ENCODE measurements around the gene APOB. TPM values are rescaled to one million over a fixed set of nuclear protein-coding genes. Genes with fewer than 3 reads are reported as not detected.

Gene APOB
- total and polyA plus RNA-seq, 2 of the 13 experiments (the other 11 are each of a cell fraction or from before 2014, with no cell fraction given) = 1,569 to 2,515 TPM

DNA sequence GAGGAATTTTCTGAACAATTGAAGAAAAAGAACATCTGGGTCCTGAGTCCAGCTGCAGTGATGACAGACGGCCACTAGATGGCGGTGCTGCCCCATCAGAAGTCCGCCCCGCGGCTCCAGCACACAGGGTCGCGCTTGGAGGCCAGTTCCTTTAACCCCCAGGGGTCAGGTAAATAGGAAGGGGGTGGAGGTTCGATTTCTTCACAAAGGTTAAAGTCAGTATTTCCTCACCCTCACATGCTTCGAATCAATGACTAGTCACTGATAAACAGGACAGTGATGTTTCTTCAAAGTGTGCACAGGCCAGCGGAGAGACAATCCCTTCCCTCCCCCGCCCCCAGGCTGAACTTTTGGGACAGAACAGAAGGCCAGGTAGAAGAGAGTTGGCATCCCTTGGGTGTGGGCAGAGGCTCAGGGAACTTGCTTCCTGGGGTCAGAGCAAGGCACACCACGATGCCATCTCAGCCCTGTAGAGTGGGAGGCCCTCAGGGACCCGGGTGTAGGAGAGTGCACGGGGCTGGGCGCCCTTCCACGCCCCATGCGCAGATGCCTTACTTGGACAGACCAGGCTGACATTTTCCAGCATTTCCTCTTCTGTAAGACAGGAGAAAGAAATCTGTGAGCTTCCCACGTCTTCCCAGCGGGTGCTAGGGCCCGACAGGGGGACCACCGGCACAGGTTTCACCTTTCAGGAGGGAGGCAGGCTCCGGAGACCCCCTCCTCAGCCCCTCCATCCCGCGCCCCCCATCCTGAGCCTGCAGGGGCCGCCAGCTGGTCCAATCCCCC lies 722 bp downstream of the APOB start:
- FAIRE-seq = peak; percentile 69
- CTCF ChIA-PET (ENCODE audit: low intra/inter-chr PET ratio, low total read pairs) = interaction anchor here (0.6 to 4.7 kb wide), 5 partner anchors 13 to 122 kb away, joined by 4 to 92 read pairs (median 13); no protein-coding TSS in a partner anchor
- intact Hi-C loops (cut with micrococcal nuclease; ENCODE audit: unreplicated experiment) = loop anchor here (1.0 kb wide), 3 partner anchors 75 to 274 kb away; no protein-coding TSS in a partner anchor
- peak; percentile 83; the same call in 1 of the 2 replicates for TF ChIP-seq MEF2D (CRISPR knock-in tag; IDR thresholded peaks at IDR 0.05)
- TF ChIP-seq MED13 (CRISPR knock-in tag; IDR thresholded peaks at IDR 0.05) = peak; percentile 99
- 0 out of 2 replicates have a peak, but pooled peaks have one; percentile 30 for TF ChIP-seq ZNF343 (CRISPR knock-in tag; IDR thresholded peaks at IDR 0.05)
- no peak for TF ChIP-seq TEAD2 (CRISPR knock-in tag; IDR thresholded peaks at IDR 0.05)
- peak; percentile 68 for TF ChIP-seq GTF2F1 (IDR thresholded peaks at IDR 0.05; ENCODE audit: low read length)
- TF ChIP-seq, protein P1, sequence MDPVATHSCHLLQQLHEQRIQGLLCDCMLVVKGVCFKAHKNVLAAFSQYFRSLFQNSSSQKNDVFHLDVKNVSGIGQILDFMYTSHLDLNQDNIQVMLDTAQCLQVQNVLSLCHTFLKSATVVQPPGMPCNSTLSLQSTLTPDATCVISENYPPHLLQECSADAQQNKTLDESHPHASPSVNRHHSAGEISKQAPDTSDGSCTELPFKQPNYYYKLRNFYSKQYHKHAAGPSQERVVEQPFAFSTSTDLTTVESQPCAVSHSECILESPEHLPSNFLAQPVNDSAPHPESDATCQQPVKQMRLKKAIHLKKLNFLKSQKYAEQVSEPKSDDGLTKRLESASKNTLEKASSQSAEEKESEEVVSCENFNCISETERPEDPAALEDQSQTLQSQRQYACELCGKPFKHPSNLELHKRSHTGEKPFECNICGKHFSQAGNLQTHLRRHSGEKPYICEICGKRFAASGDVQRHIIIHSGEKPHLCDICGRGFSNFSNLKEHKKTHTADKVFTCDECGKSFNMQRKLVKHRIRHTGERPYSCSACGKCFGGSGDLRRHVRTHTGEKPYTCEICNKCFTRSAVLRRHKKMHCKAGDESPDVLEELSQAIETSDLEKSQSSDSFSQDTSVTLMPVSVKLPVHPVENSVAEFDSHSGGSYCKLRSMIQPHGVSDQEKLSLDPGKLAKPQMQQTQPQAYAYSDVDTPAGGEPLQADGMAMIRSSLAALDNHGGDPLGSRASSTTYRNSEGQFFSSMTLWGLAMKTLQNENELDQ (CRISPR knock-in tag; IDR thresholded peaks at IDR 0.05; ENCODE audit: borderline replicate concordance) = no peak
- TF ChIP-seq, protein P2, sequence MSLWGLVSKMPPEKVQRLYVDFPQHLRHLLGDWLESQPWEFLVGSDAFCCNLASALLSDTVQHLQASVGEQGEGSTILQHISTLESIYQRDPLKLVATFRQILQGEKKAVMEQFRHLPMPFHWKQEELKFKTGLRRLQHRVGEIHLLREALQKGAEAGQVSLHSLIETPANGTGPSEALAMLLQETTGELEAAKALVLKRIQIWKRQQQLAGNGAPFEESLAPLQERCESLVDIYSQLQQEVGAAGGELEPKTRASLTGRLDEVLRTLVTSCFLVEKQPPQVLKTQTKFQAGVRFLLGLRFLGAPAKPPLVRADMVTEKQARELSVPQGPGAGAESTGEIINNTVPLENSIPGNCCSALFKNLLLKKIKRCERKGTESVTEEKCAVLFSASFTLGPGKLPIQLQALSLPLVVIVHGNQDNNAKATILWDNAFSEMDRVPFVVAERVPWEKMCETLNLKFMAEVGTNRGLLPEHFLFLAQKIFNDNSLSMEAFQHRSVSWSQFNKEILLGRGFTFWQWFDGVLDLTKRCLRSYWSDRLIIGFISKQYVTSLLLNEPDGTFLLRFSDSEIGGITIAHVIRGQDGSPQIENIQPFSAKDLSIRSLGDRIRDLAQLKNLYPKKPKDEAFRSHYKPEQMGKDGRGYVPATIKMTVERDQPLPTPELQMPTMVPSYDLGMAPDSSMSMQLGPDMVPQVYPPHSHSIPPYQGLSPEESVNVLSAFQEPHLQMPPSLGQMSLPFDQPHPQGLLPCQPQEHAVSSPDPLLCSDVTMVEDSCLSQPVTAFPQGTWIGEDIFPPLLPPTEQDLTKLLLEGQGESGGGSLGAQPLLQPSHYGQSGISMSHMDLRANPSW (CRISPR knock-in tag; IDR thresholded peaks at IDR 0.05; ENCODE audit: borderline replicate concordance) = peak; percentile 99
- peak; percentile 95 for TF ChIP-seq ARID2 (CRISPR knock-in tag; IDR thresholded peaks at IDR 0.05; ENCODE audit: borderline replicate concordance)
- 0 out of 2 replicates have a peak, but pooled peaks have one; percentile 84 for TF ChIP-seq ZNF296 (CRISPR knock-in tag; conservative IDR thresholded peaks at IDR 0.05)
- TF ChIP-seq KLF12 (CRISPR knock-in tag; IDR thresholded peaks at IDR 0.05; ENCODE audit: borderline replicate concordance) = no peak
- no peak; the same call in 1 of the 2 replicates for TF ChIP-seq ZNF558 (CRISPR knock-in tag; IDR thresholded peaks at IDR 0.05; ENCODE audit: borderline replicate concordance)
- no peak for TF ChIP-seq ZNF713 (CRISPR knock-in tag; IDR thresholded peaks at IDR 0.05)
- TF ChIP-seq TOE1 (CRISPR knock-in tag; IDR thresholded peaks at IDR 0.05) = peak; percentile 85
- TF ChIP-seq MIER2 (CRISPR knock-in tag; IDR thresholded peaks at IDR 0.05) = peak; percentile 87; the same call in 1 of the 2 replicates
- TF ChIP-seq ZNF546 (CRISPR knock-in tag; conservative IDR thresholded peaks at IDR 0.05) = peak; percentile 50; the same call in 1 of the 2 replicates
- TF ChIP-seq PITX1 (CRISPR knock-in tag; IDR thresholded peaks at IDR 0.05) = peak; percentile 98
- TF ChIP-seq WIZ (CRISPR knock-in tag; IDR thresholded peaks at IDR 0.05) = peak; percentile 83
- peak; percentile 80; the same call in 1 of the 2 replicates for TF ChIP-seq DNMT1 (CRISPR knock-in tag; IDR thresholded peaks at IDR 0.05)
- TF ChIP-seq KDM5A (IDR thresholded peaks at IDR 0.05; ENCODE audit: borderline replicate concordance, low read length) = peak; percentile 89

More for the DNA sequence above, 722 bp downstream of the APOB start:
- H3K4me2 ChIP-seq (ENCODE audit: low read depth, low read length) = peak overlapping the region; percentile 93
- no peak overlapping the region for H2AFZ ChIP-seq (ENCODE audit: low read length)
- peaks cover 71% of the 10 kb centered on the region for H3K79me2 ChIP-seq (ENCODE audit: insufficient read depth, low read length)
- peaks cover 23 to 49% of the 10 kb centered on the region in 2 experiments for H3K36me3 ChIP-seq (replicated peaks in 1 of 2; ENCODE audit: control insufficient read depth in 1 of 2, insufficient read depth in 2 of 2, low read length in 2 of 2)
- POLR2A ChIA-PET = interaction anchor here (0.7 to 13.2 kb wide), 20 partner anchors 10 to 122 kb away, joined by 3 to 317 read pairs (median 6); partner anchors contain the start of gene TDRD15
- H3K9me3 ChIP-seq (ENCODE audit: low read length) = no peaks in the 10 kb centered on the region
- H3K4me1 ChIP-seq (ENCODE audit: insufficient read depth, low read length) = peaks cover 76% of the 10 kb centered on the region
- H3K9ac ChIP-seq (ENCODE audit: insufficient read depth, low read depth, low read length) = peak overlapping the region; percentile 98
- H4K20me1 ChIP-seq (ENCODE audit: insufficient read depth, low read length) = peaks cover 52% of the 10 kb centered on the region
- peak overlapping the region; percentile 88 to 96 (median 91) for H3K4me3 ChIP-seq (replicated peaks in 1 of 3; ENCODE audit: insufficient read depth in 1 of 3, low read depth in 2 of 3, low read length in 3 of 3)
- in situ Hi-C loops (cut with HindIII; ENCODE audit: extremely low pct_ligation_motif_present, low pct_unique_long_range_greater_than_20kb) = loop anchor here (5.0 kb wide), 1 partner anchor 74 kb away; no protein-coding TSS in a partner anchor
- no peaks in the 10 kb centered on the region; a peak in 1 of 5 replicates for H3K27me3 ChIP-seq (ENCODE audit: control insufficient read depth in 1 of 2, insufficient read depth in 2 of 2, low read length in 2 of 2)
- peak overlapping the region; percentile 99 for H3K27ac ChIP-seq (ENCODE audit: extremely low read length, insufficient read depth, low read length)
- 1% methylated on average over 19 of the region's 25 CpGs for WGBS (ENCODE audit: low lambda C conversion rate)
- DNase-seq (ENCODE audit: low spot score) = peak; percentile 98
- BruUV-seq (replicated peaks) = TSS peak; percentile 47
- peak; percentile 66 for ATAC-seq

All from HepG2 (cell line).